Measurements from ENCODE around the gene GRB7.
A peak's percentile ranks its signal among the peaks of the same experiment; 100 is the strongest.

- no peak for TF ChIP-seq CTCF (IDR thresholded peaks at IDR 0.05)
- peak in 1 of 2 donors; percentile 51 for TF ChIP-seq POLR2A (IDR thresholded peaks at IDR 0.05)
These were observed 2.8 kb downstream of the GRB7 start for GRCh38 chr17:39740357-39741111.

All from uterus (tissue), 2 donors.